Activated CD8-positive, alpha-beta memory T cell treated with anti-CD3 and anti-CD28 coated beads, Interleukin-2, amount 50 U/mL, for 1 hour (primary cell): ENCODE data around the gene COL4A2.

Experiments used
- DNase-seq: peaks from one replicate; pipeline ENCODE4 v3.0.0-alpha.2; 2020; ENCODE audit errors: extremely low read depth

The COL4A2 gene

GRCh38 chr13:110339975-110340550 is 33.0 kb downstream of the COL4A2 start:
- DNase-seq = no peak

GRCh38 chr13:110340812-110341444 is 33.8 kb downstream of the COL4A2 start:
- no peak for DNase-seq

GRCh38 chr13:110341445-110342244 is 34.6 kb downstream of the COL4A2 start:
- no peak for DNase-seq

DNA sequence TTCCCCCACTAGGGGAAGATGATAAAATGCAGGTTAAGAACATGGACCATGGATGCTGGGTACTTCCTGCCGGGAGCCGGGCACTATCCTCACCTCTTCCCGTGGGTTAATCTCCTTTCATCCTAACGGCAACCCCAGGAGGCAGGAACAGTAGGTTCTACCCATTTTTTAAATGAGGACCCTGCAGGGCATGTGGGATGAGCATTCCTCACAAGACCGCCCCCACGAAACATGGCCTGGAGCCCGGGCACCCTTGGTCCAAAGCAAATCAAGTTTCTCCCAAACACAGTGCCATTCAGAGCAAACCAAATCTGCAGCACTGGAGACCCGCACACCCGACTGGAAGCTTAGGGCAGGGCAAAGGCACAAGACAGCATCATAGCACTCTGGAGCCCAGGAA is 35.4 kb downstream of the COL4A2 start:
- no peak for DNase-seq

- DNase-seq = no peak
Measured at GRCh38 chr13:110343241-110343865, 36.3 kb downstream of the COL4A2 start.

- DNase-seq = no peak
Measured at GRCh38 chr13:110344320-110344719, 37.2 kb downstream of the COL4A2 start.

- no peak for DNase-seq
Measured at GRCh38 chr13:110345266-110345665, 38.2 kb downstream of the COL4A2 start.

GRCh38 chr13:110345701-110346100 is 38.6 kb downstream of the COL4A2 start:
- DNase-seq = no peak

DNA sequence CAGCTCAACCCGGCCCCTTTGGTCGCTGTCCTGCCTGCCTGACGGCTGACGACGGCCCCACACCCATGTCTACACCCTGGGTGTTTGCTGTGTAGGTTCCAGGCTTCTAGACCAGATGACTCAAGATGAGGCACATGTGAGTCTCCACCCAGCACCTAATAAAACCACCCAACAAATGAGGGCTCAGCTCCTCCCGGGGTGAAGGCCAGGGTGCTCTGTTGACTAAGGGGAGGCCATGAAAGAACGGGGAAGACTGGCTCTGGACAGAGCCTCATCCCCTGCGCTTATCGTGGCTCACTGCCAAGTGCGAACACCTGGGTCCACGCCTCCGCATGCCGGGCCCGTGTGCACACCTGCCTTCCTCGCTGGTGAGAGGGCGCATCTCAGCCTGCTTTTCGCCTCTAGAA is 39.6 kb downstream of the COL4A2 start:
- DNase-seq = no peak

- DNase-seq = no peak
Measured at GRCh38 chr13:110347088-110347487, 40.0 kb downstream of the COL4A2 start.

GRCh38 chr13:110347535-110348308 is 40.6 kb downstream of the COL4A2 start:
- DNase-seq = no peak

GRCh38 chr13:110348309-110349105 is 41.4 kb downstream of the COL4A2 start:
- no peak for DNase-seq

GRCh38 chr13:110349239-110349638 is 42.2 kb downstream of the COL4A2 start:
- DNase-seq = no peak

DNA sequence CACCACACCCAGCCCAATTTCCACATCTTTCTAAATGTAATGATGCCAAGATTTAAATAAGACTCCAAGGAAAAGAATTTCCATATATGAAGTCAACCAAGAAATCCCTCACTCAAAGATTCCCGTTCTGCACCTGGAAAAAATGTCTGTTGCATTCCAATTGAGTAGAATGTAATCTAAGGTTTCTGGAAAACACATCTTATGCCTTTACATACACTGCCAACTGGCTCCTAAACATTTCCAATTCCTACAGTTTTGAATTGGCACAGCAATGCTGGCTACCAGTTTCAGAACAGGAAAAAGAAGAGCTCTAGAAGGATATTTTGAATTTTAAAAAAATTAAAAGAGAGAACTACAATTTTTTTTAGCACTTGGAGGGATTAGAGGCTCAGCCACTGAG is 43.0 kb downstream of the COL4A2 start:
- no peak for DNase-seq

DNA sequence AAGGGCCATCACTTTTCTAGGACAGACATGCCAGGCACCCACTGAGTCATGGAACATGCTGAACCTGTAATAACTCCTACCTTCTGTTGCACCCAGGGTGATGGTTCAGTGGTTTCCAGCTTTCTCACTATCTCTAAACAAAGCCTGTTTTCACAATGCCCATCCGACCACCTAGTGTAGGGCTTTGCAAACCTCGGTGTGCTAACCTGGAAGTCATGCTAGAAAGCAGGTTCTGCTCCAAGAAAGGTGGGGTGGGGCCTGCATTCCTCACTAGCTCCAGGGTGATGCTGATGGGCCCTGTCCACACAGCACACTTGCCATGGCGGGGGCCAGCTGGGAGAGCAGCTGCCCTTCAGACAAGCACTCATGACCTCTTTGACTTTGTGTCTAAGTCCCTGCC is 43.4 kb downstream of the COL4A2 start:
- no peak for DNase-seq

- no peak for DNase-seq
Measured at GRCh38 chr13:110351636-110352420, 44.7 kb downstream of the COL4A2 start.

DNA sequence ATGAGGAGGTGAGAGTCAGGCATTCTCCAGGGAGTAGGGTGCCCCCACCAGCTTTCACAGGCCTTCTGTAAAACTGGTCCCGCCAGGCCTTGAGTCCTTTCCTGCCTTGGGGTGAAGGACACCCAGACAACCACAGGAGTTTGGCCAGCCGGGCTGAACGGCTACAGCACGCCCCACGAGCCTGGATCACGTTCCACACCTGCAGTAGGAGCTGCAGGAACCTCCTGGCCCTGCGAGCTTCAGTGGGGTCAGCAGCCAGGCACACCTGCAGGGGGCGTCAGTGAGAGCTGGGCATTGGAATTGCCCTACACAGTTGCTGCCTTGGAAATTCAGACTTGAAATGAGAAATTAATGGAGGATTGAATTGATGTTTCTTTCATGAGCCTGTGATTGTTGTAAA is 45.7 kb downstream of the COL4A2 start:
- DNase-seq = no peak

DNA sequence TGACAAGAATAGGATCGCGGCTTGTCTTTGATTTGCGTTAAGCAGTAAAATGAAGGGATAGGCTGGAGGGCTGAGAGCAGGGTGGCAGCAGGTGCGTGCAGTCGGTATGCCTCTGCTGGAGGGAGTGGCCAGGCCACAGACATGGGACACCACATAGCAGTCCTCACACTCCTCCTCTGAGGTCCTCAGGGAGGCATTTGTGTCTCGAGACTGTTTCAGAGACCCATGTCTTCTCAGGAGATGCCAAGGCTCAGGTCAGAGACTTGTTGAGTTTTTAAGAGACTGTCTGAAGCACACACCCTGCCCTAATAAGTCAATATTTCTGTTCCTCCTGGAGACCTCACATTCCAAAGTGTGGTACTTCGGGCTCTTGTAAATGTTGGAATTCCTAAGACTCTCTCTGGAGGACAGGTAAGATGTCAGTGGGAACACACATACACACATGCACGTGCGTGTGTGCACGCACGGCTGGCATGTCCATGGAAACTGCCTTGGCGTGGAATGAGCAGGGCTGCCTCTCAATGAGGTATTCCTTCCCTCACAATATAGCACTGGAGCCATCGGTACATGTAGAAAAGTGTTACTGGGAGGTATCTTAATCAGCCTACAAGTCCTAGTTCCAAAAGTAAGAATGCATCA is 46.4 kb downstream of the COL4A2 start:
- no peak for DNase-seq

GRCh38 chr13:110354123-110354627 is 47.1 kb downstream of the COL4A2 start:
- DNase-seq = no peak
